ENCODE measurements around the gene STK32B.

The STK32B gene

GRCh38 chr4:5446595-5447226 lies 395.4 kb downstream of the STK32B start:
- DNase-seq (ENCODE audit: low spot score) = no peak

- no peak for DNase-seq (ENCODE audit: low spot score)
These were observed 396.5 kb downstream of the STK32B start for GRCh38 chr4:5447755-5448154.

- no peak for DNase-seq (ENCODE audit: low spot score)
These were observed 396.9 kb downstream of the STK32B start for GRCh38 chr4:5448221-5448620.

- no peak for DNase-seq (ENCODE audit: low spot score)
These were observed 400.0 kb downstream of the STK32B start for GRCh38 chr4:5451243-5451642.

GRCh38 chr4:5452156-5452555 lies 400.9 kb downstream of the STK32B start:
- no peak for DNase-seq (ENCODE audit: low spot score)

GRCh38 chr4:5455003-5455585 lies 403.8 kb downstream of the STK32B start:
- DNase-seq (ENCODE audit: low spot score) = no peak

- DNase-seq (ENCODE audit: low spot score) = no peak
These were observed 405.1 kb downstream of the STK32B start for GRCh38 chr4:5456296-5456845.

GRCh38 chr4:5458676-5459075 lies 407.4 kb downstream of the STK32B start:
- no peak for DNase-seq (ENCODE audit: low spot score)

GRCh38 chr4:5459236-5459635 lies 408.0 kb downstream of the STK32B start:
- no peak for DNase-seq (ENCODE audit: low spot score)

- peak; percentile 7 for DNase-seq (ENCODE audit: low spot score)
These were observed 409.0 kb downstream of the STK32B start for GRCh38 chr4:5460106-5460801.

- DNase-seq (ENCODE audit: low spot score) = no peak
These were observed 410.2 kb downstream of the STK32B start for GRCh38 chr4:5461477-5461876.

GRCh38 chr4:5462254-5462835 lies 411.1 kb downstream of the STK32B start:
- no peak for DNase-seq (ENCODE audit: low spot score)

- DNase-seq (ENCODE audit: low spot score) = no peak
These were observed 411.6 kb downstream of the STK32B start for GRCh38 chr4:5462896-5463295.

GRCh38 chr4:5463361-5463760 lies 412.1 kb downstream of the STK32B start:
- DNase-seq (ENCODE audit: low spot score) = no peak

GRCh38 chr4:5463936-5464650 lies 412.8 kb downstream of the STK32B start:
- no peak for DNase-seq (ENCODE audit: low spot score)

- DNase-seq (ENCODE audit: low spot score) = no peak
These were observed 414.2 kb downstream of the STK32B start for GRCh38 chr4:5465529-5465928.

GRCh38 chr4:5465956-5466355 lies 414.7 kb downstream of the STK32B start:
- no peak for DNase-seq (ENCODE audit: low spot score)

- DNase-seq (ENCODE audit: low spot score) = no peak
These were observed 415.8 kb downstream of the STK32B start for GRCh38 chr4:5467111-5467510.

- DNase-seq (ENCODE audit: low spot score) = no peak
These were observed 418.0 kb downstream of the STK32B start for GRCh38 chr4:5469151-5469775.

- no peak for DNase-seq (ENCODE audit: low spot score)
These were observed 418.6 kb downstream of the STK32B start for GRCh38 chr4:5469861-5470260.

- no peak for DNase-seq (ENCODE audit: low spot score)
These were observed 419.3 kb downstream of the STK32B start for GRCh38 chr4:5470318-5471198.

All from SW480 (cell line).